ENCODE measurements around the gene SERINC5.

GRCh38 chr5:80184235-80185023 lies 71.4 kb downstream of the SERINC5 start:
- TF ChIP-seq, protein P1, sequence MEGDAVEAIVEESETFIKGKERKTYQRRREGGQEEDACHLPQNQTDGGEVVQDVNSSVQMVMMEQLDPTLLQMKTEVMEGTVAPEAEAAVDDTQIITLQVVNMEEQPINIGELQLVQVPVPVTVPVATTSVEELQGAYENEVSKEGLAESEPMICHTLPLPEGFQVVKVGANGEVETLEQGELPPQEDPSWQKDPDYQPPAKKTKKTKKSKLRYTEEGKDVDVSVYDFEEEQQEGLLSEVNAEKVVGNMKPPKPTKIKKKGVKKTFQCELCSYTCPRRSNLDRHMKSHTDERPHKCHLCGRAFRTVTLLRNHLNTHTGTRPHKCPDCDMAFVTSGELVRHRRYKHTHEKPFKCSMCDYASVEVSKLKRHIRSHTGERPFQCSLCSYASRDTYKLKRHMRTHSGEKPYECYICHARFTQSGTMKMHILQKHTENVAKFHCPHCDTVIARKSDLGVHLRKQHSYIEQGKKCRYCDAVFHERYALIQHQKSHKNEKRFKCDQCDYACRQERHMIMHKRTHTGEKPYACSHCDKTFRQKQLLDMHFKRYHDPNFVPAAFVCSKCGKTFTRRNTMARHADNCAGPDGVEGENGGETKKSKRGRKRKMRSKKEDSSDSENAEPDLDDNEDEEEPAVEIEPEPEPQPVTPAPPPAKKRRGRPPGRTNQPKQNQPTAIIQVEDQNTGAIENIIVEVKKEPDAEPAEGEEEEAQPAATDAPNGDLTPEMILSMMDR (IDR thresholded peaks at IDR 0.05) = no peak
- TF ChIP-seq REST (IDR thresholded peaks at IDR 0.05; ENCODE audit: insufficient read depth in 1 of 2, low read depth in 2 of 2, low read length in 1 of 2) = no peak
- no peak for TF ChIP-seq TCF7L2 (IDR thresholded peaks at IDR 0.05; ENCODE audit: low read depth, low read length)

All from Panc1 (cell line).